Suprapubic skin (tissue), 4 donors: ENCODE results near the gene CASS4. TPM values are rescaled to one million over a fixed set of nuclear protein-coding genes. Genes with fewer than 3 reads are reported as not detected.

ENCODE experiments used
- DNase-seq, 2 donors: peaks; one replicate each; pipeline ENCODE4 v3.0.0-alpha.2; 2019; ENCODE audit warnings: low spot score in 2 of 2
- H3K27ac ChIP-seq: fragments of 200-600 bp; sonication (generic); one replicate; pipeline ENCODE4 v1.5.1; 2019
- H3K27me3 ChIP-seq: fragments of 200-600 bp; sonication (generic); one replicate; pipeline ENCODE4 v1.5.1; 2019
- H3K36me3 ChIP-seq: fragments of 200-600 bp; sonication (generic); one replicate; pipeline ENCODE4 v1.5.1; 2019
- H3K4me1 ChIP-seq: fragments of 200-600 bp; sonication (generic); one replicate; pipeline ENCODE4 v1.5.1; 2019
- H3K4me3 ChIP-seq: fragments of 200-600 bp; sonication (generic); one replicate; pipeline ENCODE4 v1.5.1; 2019; ENCODE audit warnings: mild to moderate bottlenecking
- H3K9me3 ChIP-seq: fragments of 200-600 bp; sonication (generic); one replicate; pipeline ENCODE4 v1.5.1; 2019
- CTCF ChIP-seq, 2 donors: fragments of 200-600 bp in 1 of 2; fragments of 450-650 bp in 1 of 2; sonication (generic) in 1 of 2; IDR thresholded peaks; one replicate each; pipeline ENCODE4 v1.5.1; 2016 to 2019; ENCODE audit warnings: antibody characterized with exemption in 2 of 2, mild to moderate bottlenecking in 1 of 2, moderate library complexity in 1 of 2
- EP300 ChIP-seq: sonication (generic); formaldehyde crosslinking; IDR thresholded peaks from one replicate; pipeline ENCODE4 v1.6.1; 2017; ENCODE audit warnings: antibody characterized with exemption
- POLR2A ChIP-seq, 2 donors: fragments of 450-650 bp; IDR thresholded peaks; one replicate each; pipeline ENCODE4 v1.6.1; 2017; ENCODE audit warnings: antibody characterized with exemption in 2 of 2, mild to moderate bottlenecking in 2 of 2, moderate library complexity in 2 of 2
- POLR2AphosphoS5 ChIP-seq, 3 donors: sonication (generic); formaldehyde crosslinking; IDR thresholded peaks; one replicate each; pipeline ENCODE4 v1.6.1; 2017; ENCODE audit warnings: antibody characterized with exemption in 3 of 3
- WGBS: methylation state at CpG from one replicate; pipeline ENCODE4 v1.1.5; 2018; 5-methylcytosine and 5-hydroxymethylcytosine counted together
- total RNA-seq, 4 donors: library from RNA; depleted of rRNA; stranded (reverse); fragments of >200 nt; gene quantifications; one replicate each; pipeline ENCODE4 v1.1.0, GENCODE V29; 2016

CASS4 gene
- total RNA-seq, 4 donors from 2014 or later, result 0.42 to 1.9 (median 0.66) TPM

- DNase-seq, result no peak
- TF ChIP-seq CTCF (IDR thresholded peaks at IDR 0.05) (no peak), POLR2A (IDR thresholded peaks at IDR 0.05) (no peak), POLR2AphosphoS5 (IDR thresholded peaks at IDR 0.05) (no peak), EP300 (no peak)
- H3K27me3 ChIP-seq, result no peaks in the 10 kb centered on the region
- H3K9me3 ChIP-seq, result no peaks in the 10 kb centered on the region
- peak overlapping the region; percentile 93 for H3K27ac ChIP-seq
- under 1% methylated on average over 29 of the region's 29 CpGs for WGBS
- peaks cover 17% of the 10 kb centered on the region for H3K36me3 ChIP-seq
- peaks cover 23% of the 10 kb centered on the region for H3K4me1 ChIP-seq
- peak overlapping the region; percentile 83 for H3K4me3 ChIP-seq
These were observed 20.4 kb upstream of the CASS4 start for GRCh38 chr20:56391596-56392131.

- H3K27ac ChIP-seq, result peak within 1 kb of the TSS; percentile 93
- under 1% methylated on average over 33 of the region's 53 CpGs for whole genome bisulfite sequencing
- peak; percentile 100 for DNase-seq
- no peaks in the 10 kb centered on the region for H3K9me3 ChIP-seq
- TF ChIP-seq POLR2AphosphoS5 (IDR thresholded peaks at IDR 0.05) (peak; percentile 49 to 95 (median 92)), EP300 (peak; percentile 65), POLR2A (IDR thresholded peaks at IDR 0.05) (no peak)
- peaks cover 23% of the 10 kb centered on the region for H3K36me3 ChIP-seq
- peaks cover 23% of the 10 kb centered on the region for H3K4me1 ChIP-seq
- H3K4me3 ChIP-seq, result peak within 1 kb of the TSS; percentile 83
- no peaks in the 10 kb centered on the region for H3K27me3 ChIP-seq
These were observed 19.8 kb upstream of the CASS4 start, which contains the start of the genes AURKA and CSTF1 for GRCh38 chr20:56392132-56392880. TSS of gene AURKA (minus strand) at chr20:56392215. CDS start at chr20:56388197, 4,018 bp downstream. TSS of gene CSTF1 (plus strand) at chr20:56392645. CDS start at chr20:56395553, 2,908 bp downstream.

GRCh38 chr20:56392881-56393482, 19.1 kb upstream of the CASS4 start:
- WGBS, result 3% methylated on average over 16 of the region's 18 CpGs
- no peak for DNase-seq
- H3K9me3 ChIP-seq, result no peaks in the 10 kb centered on the region

GRCh38 chr20:56393653-56394052, 18.4 kb upstream of the CASS4 start:
- Histone ChIP-seq H3K27me3 (no peaks in the 10 kb centered on the region), H3K9me3 (no peaks in the 10 kb centered on the region), H3K36me3 (peaks cover 37% of the 10 kb centered on the region), H3K27ac (no peak overlapping the region), H3K4me3 (peak overlapping the region; percentile 83), H3K4me1 (peaks cover 23% of the 10 kb centered on the region)
- no peak for DNase-seq
- TF ChIP-seq POLR2A (IDR thresholded peaks at IDR 0.05), result no peak
- TF ChIP-seq EP300, result no peak
- no peak for TF ChIP-seq CTCF (IDR thresholded peaks at IDR 0.05)
- no peak for TF ChIP-seq POLR2AphosphoS5 (IDR thresholded peaks at IDR 0.05)
- 61% methylated on average over 8 of the region's 8 CpGs for WGBS

More at GRCh38 chr20:56392881-56393482, 19.1 kb upstream of the CASS4 start:
- Histone ChIP-seq H3K4me1 (peaks cover 23% of the 10 kb centered on the region), H3K4me3 (peak overlapping the region; percentile 83), H3K27me3 (no peaks in the 10 kb centered on the region), H3K36me3 (peaks cover 30% of the 10 kb centered on the region), H3K27ac (peak overlapping the region; percentile 93)
- TF ChIP-seq CTCF (IDR thresholded peaks at IDR 0.05), result no peak
- no peak for TF ChIP-seq EP300

- Histone ChIP-seq H3K9me3 (no peaks in the 10 kb centered on the region), H3K36me3 (peaks cover 48% of the 10 kb centered on the region), H3K27ac (no peak overlapping the region), H3K4me3 (no peak overlapping the region), H3K27me3 (no peaks in the 10 kb centered on the region), H3K4me1 (peaks cover 29% of the 10 kb centered on the region)
- no peak for DNase-seq
- TF ChIP-seq EP300 (no peak), CTCF (IDR thresholded peaks at IDR 0.05) (no peak), POLR2A (IDR thresholded peaks at IDR 0.05) (no peak)
- WGBS, result 84% methylated on average over 4 of the region's 4 CpGs
These were observed 16.9 kb upstream of the CASS4 start for GRCh38 chr20:56395166-56395565.
